ENCODE data around the gene ANKRD13D.

DNA sequence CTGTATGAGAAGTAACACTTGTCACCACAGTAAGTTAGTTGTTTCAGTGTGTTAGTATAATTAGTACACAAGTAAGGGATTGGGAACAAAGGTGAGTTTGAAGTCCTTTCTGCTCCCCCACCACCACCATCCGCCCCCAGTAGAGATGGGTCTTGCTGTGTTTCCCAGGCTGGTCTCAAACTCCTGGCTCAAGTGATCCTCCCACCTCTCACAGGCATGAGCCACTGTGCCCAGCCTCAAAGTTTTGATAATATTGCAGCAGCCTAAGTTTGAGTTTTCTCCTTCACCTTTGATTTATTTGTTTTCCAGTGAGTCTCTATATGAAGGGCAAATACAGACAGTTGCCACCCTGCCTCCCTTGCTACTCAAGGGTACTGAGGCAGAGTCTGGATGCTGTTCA is 46.6 kb upstream of the ANKRD13D start:
- TF ChIP-seq, protein P1, sequence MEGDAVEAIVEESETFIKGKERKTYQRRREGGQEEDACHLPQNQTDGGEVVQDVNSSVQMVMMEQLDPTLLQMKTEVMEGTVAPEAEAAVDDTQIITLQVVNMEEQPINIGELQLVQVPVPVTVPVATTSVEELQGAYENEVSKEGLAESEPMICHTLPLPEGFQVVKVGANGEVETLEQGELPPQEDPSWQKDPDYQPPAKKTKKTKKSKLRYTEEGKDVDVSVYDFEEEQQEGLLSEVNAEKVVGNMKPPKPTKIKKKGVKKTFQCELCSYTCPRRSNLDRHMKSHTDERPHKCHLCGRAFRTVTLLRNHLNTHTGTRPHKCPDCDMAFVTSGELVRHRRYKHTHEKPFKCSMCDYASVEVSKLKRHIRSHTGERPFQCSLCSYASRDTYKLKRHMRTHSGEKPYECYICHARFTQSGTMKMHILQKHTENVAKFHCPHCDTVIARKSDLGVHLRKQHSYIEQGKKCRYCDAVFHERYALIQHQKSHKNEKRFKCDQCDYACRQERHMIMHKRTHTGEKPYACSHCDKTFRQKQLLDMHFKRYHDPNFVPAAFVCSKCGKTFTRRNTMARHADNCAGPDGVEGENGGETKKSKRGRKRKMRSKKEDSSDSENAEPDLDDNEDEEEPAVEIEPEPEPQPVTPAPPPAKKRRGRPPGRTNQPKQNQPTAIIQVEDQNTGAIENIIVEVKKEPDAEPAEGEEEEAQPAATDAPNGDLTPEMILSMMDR (IDR thresholded peaks at IDR 0.05): no peak
- TF ChIP-seq ZFX (IDR thresholded peaks at IDR 0.05; ENCODE audit: borderline replicate concordance): no peak
